OCI-LY1 (cell line): ENCODE measurements around the gene NUMA1.

Experiments used
- H2AFZ ChIP-seq: fragments of 200-600 bp; sonication (generic), shearing (Covaris generic); 2 replicates; pipeline ENCODE4 v1.6.0; 2014; ENCODE audit warnings: antibody characterized with exemption, mild to moderate bottlenecking, low read length
- H3F3A ChIP-seq: fragments of 200-600 bp; sonication (generic), shearing (Covaris generic); 2 replicates; pipeline ENCODE4 v1.6.0; 2014; ENCODE audit warnings: mild to moderate bottlenecking, antibody characterized with exemption, low read length, moderate library complexity; ENCODE audit not compliant: insufficient read depth
- H3K27ac ChIP-seq: fragments of 200-600 bp; sonication (generic); 2 replicates; pipeline ENCODE4 v1.5.1; 2014; ENCODE audit warnings: low read length, mixed run types, mild to moderate bottlenecking, low read depth; ENCODE audit not compliant: poor library complexity, severe bottlenecking
- H3K27me3 ChIP-seq: fragments of 200-600 bp; sonication (generic); 2 replicates; pipeline ENCODE4 v1.6.0; 2014; ENCODE audit warnings: antibody characterized with exemption, mild to moderate bottlenecking, low read length, moderate library complexity; ENCODE audit not compliant: insufficient read depth
- H3K36me3 ChIP-seq: fragments of 200-600 bp; sonication (generic); 2 replicates; pipeline ENCODE4 v1.6.1; 2014; ENCODE audit warnings: mild to moderate bottlenecking, antibody characterized with exemption, low read length, moderate library complexity, mixed read lengths; ENCODE audit not compliant: insufficient read depth
- H3K4me1 ChIP-seq: fragments of 200-600 bp; sonication (generic); 2 replicates; pipeline ENCODE4 v1.5.1; 2014; ENCODE audit warnings: mild to moderate bottlenecking, low read length, moderate library complexity; ENCODE audit not compliant: insufficient read depth, severe bottlenecking
- H3K4me2 ChIP-seq: fragments of 200-600 bp; sonication (generic), shearing (Covaris generic); 2 replicates; pipeline ENCODE4 v1.6.1; 2014; ENCODE audit warnings: low read length
- H3K4me3 ChIP-seq: fragments of 200-600 bp; sonication (generic); 2 replicates; pipeline ENCODE4 v1.5.1; 2014; ENCODE audit warnings: low read length, low read depth, mild to moderate bottlenecking, mixed read lengths; ENCODE audit not compliant: poor library complexity, severe bottlenecking
- H3K79me2 ChIP-seq: fragments of 200-600 bp; shearing (Covaris generic); 2 replicates; pipeline ENCODE4 v1.6.1; 2016; ENCODE audit warnings: mixed run types, low read length, mixed read lengths; ENCODE audit not compliant: insufficient read depth
- H3K9ac ChIP-seq: fragments of 200-600 bp; sonication (generic), shearing (Covaris generic); 2 replicates; pipeline ENCODE4 v1.6.1; 2014; ENCODE audit warnings: mild to moderate bottlenecking, low read length, mixed read lengths
- H3K9me2 ChIP-seq: fragments of 200-600 bp; sonication (generic), shearing (Covaris generic); 2 replicates; pipeline ENCODE4 v1.6.1; 2014; ENCODE audit warnings: low read depth, mild to moderate bottlenecking, low read length, mixed read lengths
- H3K9me3 ChIP-seq: fragments of 200-600 bp; shearing (Covaris generic); 2 replicates; pipeline ENCODE4 v1.6.1; 2014; ENCODE audit warnings: low read length, mixed read lengths
- H4K20me1 ChIP-seq: fragments of 200-600 bp; sonication (generic), shearing (Covaris generic); 2 replicates; pipeline ENCODE4 v1.6.0; 2016; ENCODE audit warnings: mild to moderate bottlenecking, low read length; ENCODE audit not compliant: insufficient read depth
- EZH2 ChIP-seq: fragments of 200-600 bp; sonication (generic), shearing (Covaris generic); IDR thresholded peaks from 2 replicates; pipeline ENCODE4 v1.8.0; 2017; ENCODE audit warnings: borderline replicate concordance, mixed run types, mild to moderate bottlenecking, antibody characterized with exemption, low read length, moderate library complexity, mixed read lengths
- TF ChIP-seq, protein P1 (sequence below): fragments of 200-600 bp; sonication (generic), shearing (Covaris generic); IDR thresholded peaks from 2 replicates; pipeline ENCODE4 v1.5.1; 2017; ENCODE audit warnings: mild to moderate bottlenecking, antibody characterized with exemption, low read length, moderate library complexity, mixed read lengths

Gene NUMA1

DNA sequence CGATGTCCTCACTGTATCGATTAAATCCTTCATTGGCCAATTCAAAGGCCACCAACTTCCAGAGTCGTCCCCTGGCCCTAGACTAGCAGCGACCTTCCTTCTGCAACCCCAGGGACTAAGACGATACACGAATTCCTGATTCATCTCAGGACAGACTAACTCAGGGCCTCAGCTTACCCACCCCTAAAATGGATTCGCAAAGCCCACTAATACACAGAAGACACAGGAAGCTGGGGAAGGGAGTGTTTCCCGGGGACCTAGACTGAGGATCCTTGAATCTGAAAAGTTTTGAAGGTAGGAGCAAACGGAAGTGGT, 22.2 kb upstream of the NUMA1 start:
- Histone ChIP-seq H3K27me3 (no peaks in the 10 kb centered on the region), H3K4me1 (peaks cover 23% of the 10 kb centered on the region), H3K36me3 (peaks cover 40% of the 10 kb centered on the region), H3K9me3 (no peaks in the 10 kb centered on the region), H3K4me3 (peak overlapping the region; percentile 82), H3K27ac (peak overlapping the region; percentile 70), H3K9me2 (no peaks in the 10 kb centered on the region), H3K9ac (peak overlapping the region; percentile 98), H2AFZ (no peak overlapping the region), H3K4me2 (peak overlapping the region; percentile 94), H4K20me1 (no peaks in the 10 kb centered on the region), H3K79me2 (peaks cover 12% of the 10 kb centered on the region), H3F3A (no peaks in the 10 kb centered on the region)
- TF ChIP-seq, protein P1, sequence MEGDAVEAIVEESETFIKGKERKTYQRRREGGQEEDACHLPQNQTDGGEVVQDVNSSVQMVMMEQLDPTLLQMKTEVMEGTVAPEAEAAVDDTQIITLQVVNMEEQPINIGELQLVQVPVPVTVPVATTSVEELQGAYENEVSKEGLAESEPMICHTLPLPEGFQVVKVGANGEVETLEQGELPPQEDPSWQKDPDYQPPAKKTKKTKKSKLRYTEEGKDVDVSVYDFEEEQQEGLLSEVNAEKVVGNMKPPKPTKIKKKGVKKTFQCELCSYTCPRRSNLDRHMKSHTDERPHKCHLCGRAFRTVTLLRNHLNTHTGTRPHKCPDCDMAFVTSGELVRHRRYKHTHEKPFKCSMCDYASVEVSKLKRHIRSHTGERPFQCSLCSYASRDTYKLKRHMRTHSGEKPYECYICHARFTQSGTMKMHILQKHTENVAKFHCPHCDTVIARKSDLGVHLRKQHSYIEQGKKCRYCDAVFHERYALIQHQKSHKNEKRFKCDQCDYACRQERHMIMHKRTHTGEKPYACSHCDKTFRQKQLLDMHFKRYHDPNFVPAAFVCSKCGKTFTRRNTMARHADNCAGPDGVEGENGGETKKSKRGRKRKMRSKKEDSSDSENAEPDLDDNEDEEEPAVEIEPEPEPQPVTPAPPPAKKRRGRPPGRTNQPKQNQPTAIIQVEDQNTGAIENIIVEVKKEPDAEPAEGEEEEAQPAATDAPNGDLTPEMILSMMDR = no peak
- no peak for TF ChIP-seq EZH2

DNA sequence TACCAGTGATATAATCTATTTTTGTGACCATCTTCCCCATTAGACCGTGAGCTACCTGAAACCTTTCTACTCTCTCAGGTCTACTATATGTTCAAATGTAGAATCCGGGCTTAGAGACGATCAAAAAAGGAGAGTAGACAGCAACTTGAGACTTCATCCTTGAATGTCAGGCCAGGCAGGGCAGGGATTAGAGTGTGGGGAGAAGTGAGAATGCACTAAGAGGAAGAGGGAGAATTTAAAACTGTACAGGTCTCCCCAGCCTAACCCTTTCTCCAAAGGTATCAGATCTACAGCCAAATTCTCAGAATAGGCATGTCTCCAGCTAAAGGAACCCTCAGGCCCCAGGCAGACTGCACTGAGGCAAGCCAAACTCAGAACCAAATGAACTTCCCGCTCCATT, 21.8 kb upstream of the NUMA1 start:
- Histone ChIP-seq H3K36me3 (peaks cover 45% of the 10 kb centered on the region), H3K9me3 (no peaks in the 10 kb centered on the region), H3K4me3 (peak overlapping the region; percentile 82), H3K27me3 (no peaks in the 10 kb centered on the region), H4K20me1 (no peaks in the 10 kb centered on the region), H3K9me2 (no peaks in the 10 kb centered on the region), H3K79me2 (peaks cover 12% of the 10 kb centered on the region), H3K9ac (peak overlapping the region; percentile 98), H2AFZ (no peak overlapping the region), H3K27ac (peak overlapping the region; percentile 70), H3K4me2 (peak overlapping the region; percentile 94), H3F3A (no peaks in the 10 kb centered on the region), H3K4me1 (peaks cover 23% of the 10 kb centered on the region)
- TF ChIP-seq EZH2 = no peak
- TF ChIP-seq, protein P1 = no peak

DNA sequence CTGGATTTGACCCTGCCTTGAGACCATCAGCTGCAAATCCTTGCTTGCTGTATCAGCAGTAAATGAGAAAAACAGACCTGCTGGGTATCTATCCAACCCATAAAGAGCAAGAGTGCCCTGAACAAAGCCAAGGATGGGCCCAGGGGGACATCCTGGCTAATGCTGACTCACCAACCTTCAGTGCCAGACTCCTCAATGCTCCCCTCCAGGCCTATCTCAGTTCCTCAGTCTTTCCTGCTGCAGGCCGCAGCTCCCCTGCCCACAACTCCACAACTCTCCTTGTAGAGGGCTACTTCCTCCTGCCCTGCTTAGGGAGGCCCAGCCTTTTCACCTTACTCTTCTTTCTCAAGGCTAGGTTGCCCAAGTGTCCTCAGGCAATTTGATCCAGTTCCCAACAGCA, 20.1 kb upstream of the NUMA1 start:
- TF ChIP-seq, protein P1 = no peak
- TF ChIP-seq EZH2 = no peak
- H3K79me2 ChIP-seq = peaks cover 12% of the 10 kb centered on the region
- no peaks in the 10 kb centered on the region for H3F3A ChIP-seq
- H4K20me1 ChIP-seq = no peaks in the 10 kb centered on the region
- H3K4me3 ChIP-seq = no peak overlapping the region
- H2AFZ ChIP-seq = no peak overlapping the region
- H3K4me1 ChIP-seq = peaks cover 23% of the 10 kb centered on the region
- H3K36me3 ChIP-seq = peaks cover 54% of the 10 kb centered on the region
- H3K9me3 ChIP-seq = no peaks in the 10 kb centered on the region
- no peaks in the 10 kb centered on the region for H3K27me3 ChIP-seq
- 0 out of 2 replicates have a peak overlapping the region, but pooled peaks have one; percentile 3 for H3K4me2 ChIP-seq
- H3K9ac ChIP-seq = no peak overlapping the region
- no peak overlapping the region for H3K27ac ChIP-seq
- no peaks in the 10 kb centered on the region for H3K9me2 ChIP-seq
